ENCODE data around the gene BBOX1. TPM values are rescaled to one million over a fixed set of nuclear protein-coding genes. Genes with fewer than 3 reads are reported as not detected.

BBOX1 gene
- total RNA-seq, result not detected

GRCh38 chr11:27040302-27041115 lies at the start of gene BBOX1:
TSS of gene BBOX1 (plus strand) at chr11:27040815. CDS start at chr11:27055431, 14,616 bp downstream.
- no peaks in the 10 kb centered on the region for H3K27me3 ChIP-seq
- H3K9me3 ChIP-seq, result no peaks in the 10 kb centered on the region
- no peaks in the 10 kb centered on the region for H3K36me3 ChIP-seq
- H3K27ac ChIP-seq, result no peak within 1 kb of the TSS
- DNase-seq, result no peak
- no peak within 1 kb of the TSS for H3K4me3 ChIP-seq
- TF ChIP-seq CTCF (IDR thresholded peaks at IDR 0.05) (no peak), POLR2A (IDR thresholded peaks at IDR 0.05) (no peak)
- H3K4me1 ChIP-seq, result no peaks in the 10 kb centered on the region

- no peak for DNase-seq
- Histone ChIP-seq H3K27ac (peak overlapping the region in 3 of 4 donors; percentile 25 to 51 (median 36)), H3K36me3 (no peaks in the 10 kb centered on the region), H3K9me3 (no peaks in the 10 kb centered on the region), H3K4me3 (no peak overlapping the region), H3K27me3 (no peaks in the 10 kb centered on the region), H3K4me1 (no peaks in the 10 kb centered on the region)
- no peak for TF ChIP-seq CTCF (IDR thresholded peaks at IDR 0.05)
- TF ChIP-seq POLR2A (IDR thresholded peaks at IDR 0.05), result no peak
Measured at GRCh38 chr11:26992031-26992541, 48.5 kb upstream of the BBOX1 start.

GRCh38 chr11:26993965-26994457 lies 46.6 kb upstream of the BBOX1 start, which contains the start of gene FIBIN:
TSS of gene FIBIN (plus strand) at chr11:26994112. CDS start at chr11:26994527, 415 bp downstream.
- TF ChIP-seq POLR2A (IDR thresholded peaks at IDR 0.05) (no peak), CTCF (IDR thresholded peaks at IDR 0.05) (no peak)
- no peaks in the 10 kb centered on the region for H3K4me1 ChIP-seq
- peak in 1 of 3 donors; percentile 45 for DNase-seq
- H3K27ac ChIP-seq, result peak within 1 kb of the TSS; percentile 16 to 78 (median 43)
- H3K27me3 ChIP-seq, result no peaks in the 10 kb centered on the region
- no peaks in the 10 kb centered on the region for H3K36me3 ChIP-seq
- H3K9me3 ChIP-seq, result no peaks in the 10 kb centered on the region
- H3K4me3 ChIP-seq, result peak within 1 kb of the TSS; percentile 14 to 49 (median 31)

- peak in 1 of 3 donors; percentile 45 for DNase-seq
- no peaks in the 10 kb centered on the region for H3K4me1 ChIP-seq
- peak overlapping the region; percentile 14 to 49 (median 31) for H3K4me3 ChIP-seq
- H3K27ac ChIP-seq, result peak overlapping the region; percentile 16 to 78 (median 43)
- H3K9me3 ChIP-seq, result no peaks in the 10 kb centered on the region
- H3K36me3 ChIP-seq, result no peaks in the 10 kb centered on the region
- H3K27me3 ChIP-seq, result no peaks in the 10 kb centered on the region
- TF ChIP-seq POLR2A (IDR thresholded peaks at IDR 0.05), result no peak
- TF ChIP-seq CTCF (IDR thresholded peaks at IDR 0.05), result no peak
Measured at GRCh38 chr11:26994631-26995095, 46.0 kb upstream of the BBOX1 start.

- Histone ChIP-seq H3K9me3 (no peaks in the 10 kb centered on the region), H3K27ac (no peak overlapping the region), H3K36me3 (no peaks in the 10 kb centered on the region), H3K4me3 (peak overlapping the region in 1 of 4 donors; percentile 49), H3K27me3 (no peaks in the 10 kb centered on the region), H3K4me1 (no peaks in the 10 kb centered on the region)
- TF ChIP-seq POLR2A (IDR thresholded peaks at IDR 0.05) (no peak), CTCF (IDR thresholded peaks at IDR 0.05) (no peak)
- DNase-seq, result no peak
Measured at GRCh38 chr11:26995701-26996460, 44.7 kb upstream of the BBOX1 start.
